CD4-positive, alpha-beta T cell treated with Interleukin-4 for 1 hour (primary cell): Measurements from ENCODE around the gene DDX20.
"Not testable (repeated sequence)": the region's sequence is repeated elsewhere in the genome, so short reads cannot be mapped to it uniquely, and the experiment has no call there.

ENCODE experiments used
- DNase-seq, 2 donors: peaks; one replicate each; pipeline ENCODE4 v3.0.0-alpha.2; 2020 to 2022

DDX20 gene

DNA sequence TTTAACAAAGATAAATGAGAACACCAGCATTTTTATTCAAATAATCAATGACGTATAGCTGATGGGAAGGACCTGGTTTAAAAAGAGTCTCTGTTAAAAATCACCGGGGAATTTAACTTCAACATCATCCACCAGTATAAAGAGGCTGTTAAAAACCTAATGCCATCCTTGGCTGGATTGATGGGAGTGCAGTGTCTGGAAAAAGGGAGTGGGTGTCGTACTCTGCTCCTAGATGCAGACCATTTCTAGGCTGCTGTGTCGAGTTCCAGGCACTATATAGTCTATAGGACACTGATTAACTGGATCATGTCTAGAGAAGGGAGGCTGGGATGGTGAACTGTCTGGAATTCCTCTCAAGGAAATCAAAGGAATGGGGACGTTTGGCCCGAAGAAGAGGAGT, 36.1 kb downstream of the DDX20 start:
- DNase-seq: no peak

DNA sequence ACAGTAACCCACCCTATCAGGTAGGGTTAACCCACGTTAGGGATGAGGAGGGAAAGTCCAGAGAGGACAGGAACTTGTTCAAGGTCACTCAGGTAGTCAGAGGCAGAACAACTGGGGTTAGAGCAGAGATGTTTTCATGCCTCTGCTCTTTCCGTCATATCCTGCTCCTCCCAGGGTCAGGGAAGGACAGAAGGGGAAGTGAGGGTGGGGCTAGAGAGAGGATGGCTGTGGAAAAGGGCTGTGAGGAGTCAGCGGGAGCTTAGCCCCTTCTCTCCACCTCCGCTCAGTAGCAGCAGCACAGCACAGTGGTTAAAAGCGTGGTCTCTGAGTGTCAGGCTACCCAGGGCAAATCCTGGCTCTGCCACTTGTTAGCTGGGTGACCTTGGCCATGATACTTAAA, 36.5 kb downstream of the DDX20 start:
- DNase-seq: no peak

DNA sequence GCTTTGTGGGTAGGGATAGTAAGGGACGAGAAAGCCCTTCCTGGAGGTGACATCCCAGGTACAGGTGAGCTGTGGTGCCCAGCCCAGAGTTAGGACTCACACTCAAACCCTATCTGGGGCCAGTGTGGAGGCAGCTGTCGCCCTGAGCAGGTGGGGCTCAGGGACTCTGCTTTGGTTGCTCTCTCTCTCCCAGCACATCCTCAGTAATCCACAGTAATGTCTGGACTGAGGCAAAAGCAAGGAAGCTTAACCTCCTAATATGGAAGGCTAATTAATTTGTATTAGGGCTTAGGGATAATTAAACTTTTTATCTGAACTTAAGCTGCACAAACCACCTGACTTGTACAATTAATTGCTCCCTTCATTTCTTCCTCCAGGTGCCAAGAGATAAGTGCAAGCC, 38.2 kb downstream of the DDX20 start:
- DNase-seq: no peak

DNA sequence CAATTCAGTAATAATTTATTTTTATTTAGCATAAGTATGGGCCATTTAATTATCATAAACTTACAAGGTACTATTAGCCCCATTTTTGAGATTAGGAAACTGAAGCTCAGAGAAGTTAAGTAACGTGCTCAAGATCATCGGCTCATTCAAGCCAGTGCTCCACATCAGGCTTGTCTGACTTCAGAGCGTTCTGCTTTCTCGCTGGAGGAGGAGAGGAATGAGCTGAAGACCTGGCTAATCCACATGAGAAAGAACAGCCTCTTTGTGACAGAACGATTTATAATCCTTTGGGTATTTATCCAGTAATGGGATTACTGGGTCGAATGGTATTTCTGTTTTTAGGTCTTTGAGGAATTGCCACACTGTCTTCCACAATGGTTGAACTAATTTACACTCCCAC, 39.7 kb downstream of the DDX20 start:
- no peak for DNase-seq

DNA sequence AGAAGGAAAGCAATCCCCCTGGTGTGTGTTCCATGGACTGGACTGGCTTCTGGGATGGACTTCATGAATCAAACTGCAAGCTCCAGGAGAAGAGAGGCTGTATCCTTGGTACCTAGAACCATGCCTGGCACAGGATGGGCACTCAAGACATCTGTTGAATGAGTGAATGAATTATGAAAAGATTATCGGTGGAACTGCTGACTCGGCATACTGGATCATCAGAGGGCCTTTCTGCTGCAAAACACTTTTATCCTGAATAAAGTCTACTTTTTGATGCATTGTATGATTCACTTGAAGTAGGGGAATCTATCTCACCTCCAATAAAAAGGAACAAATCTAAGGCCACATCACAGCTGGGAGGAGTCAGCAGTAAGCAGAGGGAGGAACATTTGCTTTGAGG, 42.9 kb downstream of the DDX20 start:
- no peak for DNase-seq

DNA sequence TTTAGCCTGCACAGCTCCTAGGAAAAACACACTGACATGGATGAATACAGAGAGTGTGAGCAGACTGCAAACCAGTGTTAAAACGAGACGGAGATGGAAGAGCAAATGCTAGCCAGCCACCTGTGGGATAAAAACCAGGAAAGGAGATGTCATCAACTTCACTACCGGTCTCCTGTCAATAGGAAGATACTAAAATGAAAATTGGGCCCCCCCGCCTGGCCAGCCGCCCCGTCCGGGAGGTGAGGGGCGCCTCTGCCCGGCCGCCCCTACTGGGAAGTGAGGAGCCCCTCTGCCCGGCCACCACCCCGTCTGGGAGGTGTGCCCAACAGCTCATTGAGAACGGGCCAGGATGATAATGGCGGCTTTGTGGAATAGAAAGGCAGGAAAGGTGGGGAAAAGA, 44.0 kb downstream of the DDX20 start:
- not testable (repeated sequence) for DNase-seq

DNA sequence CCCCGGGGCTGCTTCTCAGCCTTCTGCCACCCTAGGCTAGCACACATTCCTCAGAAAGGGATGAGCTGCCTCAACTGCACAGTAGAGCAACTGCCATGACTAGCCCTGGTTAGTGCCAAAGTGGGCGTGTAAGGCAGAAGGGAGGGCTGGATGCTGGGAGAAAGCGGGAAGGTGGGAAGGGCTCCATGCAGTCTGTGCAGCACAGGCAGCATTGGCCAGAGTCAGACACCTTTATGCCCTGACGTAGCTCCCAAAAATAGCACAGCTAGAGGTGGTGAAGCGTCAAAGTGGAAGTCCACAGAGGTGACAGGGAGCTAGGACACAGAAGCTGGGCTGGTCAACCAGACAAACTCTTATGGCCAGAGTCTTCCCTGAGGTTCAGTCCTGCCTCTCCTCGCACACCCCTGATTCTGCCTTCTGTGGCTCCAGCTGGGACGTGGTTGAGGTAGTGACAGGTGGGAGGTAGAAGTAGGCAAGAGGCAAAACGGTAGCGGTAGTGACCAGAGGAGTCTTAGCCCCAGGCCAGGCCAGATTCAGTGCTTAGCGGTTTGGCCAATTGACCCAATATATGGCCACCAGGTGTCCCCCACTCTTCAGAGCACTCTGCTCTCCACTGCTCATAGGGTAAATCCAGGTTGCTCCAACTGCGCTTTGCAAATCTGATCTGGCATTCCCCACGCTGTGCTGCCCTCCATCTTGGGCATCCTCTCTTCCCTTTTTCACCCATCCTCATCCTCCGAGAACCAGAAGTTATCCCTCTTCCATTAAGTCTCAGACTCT, 45.6 kb downstream of the DDX20 start:
- no peak for DNase-seq

DNA sequence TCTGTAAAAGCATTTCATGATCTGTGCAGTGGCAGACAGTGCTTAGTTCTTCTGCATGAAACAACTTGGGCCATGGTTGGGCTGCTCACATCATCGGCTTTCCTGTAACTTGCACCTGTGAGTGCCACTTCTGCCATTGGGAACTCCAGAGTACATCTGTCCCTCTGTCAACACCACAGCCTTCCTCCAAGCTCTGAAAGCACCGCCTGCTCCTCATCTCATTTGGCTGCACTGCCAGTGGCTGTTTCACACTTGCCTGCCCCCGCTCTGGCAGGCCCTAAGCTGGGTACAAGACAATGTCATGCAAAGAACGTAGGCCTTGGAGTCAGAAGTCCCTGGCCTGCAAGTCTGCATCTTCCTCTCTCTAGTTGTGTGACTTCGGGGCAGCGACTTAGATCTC, 46.4 kb downstream of the DDX20 start:
- no peak for DNase-seq

DNA sequence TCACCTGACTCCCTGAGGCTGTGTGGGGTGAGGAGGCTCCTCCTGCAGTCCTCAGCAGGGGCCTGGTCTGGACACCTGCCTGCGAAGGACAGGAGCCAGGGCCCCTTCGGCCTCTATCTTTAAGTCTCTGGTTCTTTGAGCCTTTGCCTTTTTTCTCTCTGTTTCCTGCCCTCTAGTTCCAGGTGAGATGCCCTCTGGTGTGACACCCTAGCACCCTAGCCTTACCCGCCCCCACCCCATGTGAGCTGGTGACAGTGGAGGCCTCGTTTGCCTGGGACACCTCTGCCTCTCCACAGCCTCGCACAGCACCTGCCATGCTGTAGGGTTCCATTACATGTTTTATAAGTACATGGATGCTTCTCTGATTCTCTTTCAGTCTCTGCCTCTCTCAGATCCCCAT, 47.3 kb downstream of the DDX20 start:
- no peak for DNase-seq

DNA sequence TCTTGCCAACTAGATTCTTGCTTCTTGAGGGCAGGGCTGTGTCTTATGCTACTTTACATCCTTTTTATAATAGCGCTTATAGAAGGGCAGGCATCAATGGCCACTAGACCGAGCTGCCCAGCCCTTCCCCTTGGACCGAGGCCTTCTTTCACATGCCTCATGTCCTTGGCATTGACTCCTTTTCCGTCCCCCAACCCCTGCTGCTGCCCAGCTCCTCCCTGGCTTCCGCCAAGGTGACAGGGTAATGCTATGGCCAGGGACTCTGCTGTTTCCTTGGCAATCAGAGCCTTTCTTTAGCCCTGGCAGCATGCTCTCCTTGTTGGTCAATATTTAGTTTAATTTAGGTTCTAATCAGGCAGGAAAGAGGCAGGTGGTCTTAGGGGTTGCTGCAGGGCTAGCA, 48.2 kb downstream of the DDX20 start:
- DNase-seq: no peak

DNA sequence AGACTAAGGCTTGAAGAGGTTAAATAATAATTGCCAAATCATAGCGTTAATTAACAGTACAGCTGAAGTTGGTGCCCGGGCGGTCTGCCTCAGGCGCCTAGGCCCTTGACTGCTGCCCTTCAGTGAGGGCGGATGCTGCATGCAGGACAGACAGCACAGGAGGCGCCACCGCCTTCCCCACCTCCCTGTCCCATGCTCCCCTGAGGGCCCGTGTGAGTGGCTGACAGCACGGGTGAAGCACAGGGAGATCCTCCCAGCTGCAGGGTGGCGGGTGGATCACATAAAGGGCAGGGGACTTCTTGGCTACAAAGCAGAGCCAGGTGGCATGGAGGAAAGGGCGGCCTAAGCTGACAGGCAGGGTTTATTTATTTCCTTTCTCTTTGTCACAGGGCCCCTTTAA, 49.1 kb downstream of the DDX20 start:
- DNase-seq: no peak

DNA sequence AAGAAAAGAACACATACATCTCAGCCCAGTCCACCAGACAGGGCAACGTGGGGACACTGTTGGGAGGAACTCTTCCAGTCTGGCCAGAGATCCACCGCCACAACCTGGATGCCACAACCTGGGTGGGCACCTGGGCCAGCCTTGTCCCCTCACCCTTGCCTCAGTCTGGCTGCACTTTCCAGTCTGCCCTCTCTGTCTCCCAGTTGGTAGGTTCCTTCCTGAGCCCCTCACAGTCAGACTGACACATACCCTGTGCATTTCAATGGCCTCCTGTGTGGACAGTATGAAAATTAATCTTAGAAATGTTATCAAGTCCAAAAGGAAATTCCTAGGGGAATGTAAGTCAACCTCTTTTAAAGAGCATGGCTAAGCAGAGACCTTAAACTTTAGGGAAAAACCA, 49.5 kb downstream of the DDX20 start:
- no peak for DNase-seq

DNA sequence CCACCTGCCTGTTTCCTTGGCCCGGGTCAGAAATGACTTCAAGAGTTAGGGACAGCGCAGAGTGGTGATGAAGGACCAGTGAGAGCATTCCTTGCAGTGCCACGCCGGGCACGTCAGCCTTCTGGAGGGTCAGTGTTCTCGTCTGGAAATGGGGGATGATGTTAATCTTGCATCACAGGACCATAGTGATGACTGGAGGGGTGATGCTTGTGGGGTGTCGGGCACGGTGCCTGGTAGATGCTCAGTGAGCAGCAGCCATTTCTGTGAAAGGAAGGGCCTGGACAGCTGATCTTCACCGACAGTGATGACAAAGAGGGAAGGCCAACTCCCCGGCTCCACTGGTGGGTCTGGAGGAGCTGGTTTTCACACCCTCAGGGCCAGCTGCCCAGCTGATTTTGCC, 56.2 kb downstream of the DDX20 start:
- DNase-seq: no peak

DNA sequence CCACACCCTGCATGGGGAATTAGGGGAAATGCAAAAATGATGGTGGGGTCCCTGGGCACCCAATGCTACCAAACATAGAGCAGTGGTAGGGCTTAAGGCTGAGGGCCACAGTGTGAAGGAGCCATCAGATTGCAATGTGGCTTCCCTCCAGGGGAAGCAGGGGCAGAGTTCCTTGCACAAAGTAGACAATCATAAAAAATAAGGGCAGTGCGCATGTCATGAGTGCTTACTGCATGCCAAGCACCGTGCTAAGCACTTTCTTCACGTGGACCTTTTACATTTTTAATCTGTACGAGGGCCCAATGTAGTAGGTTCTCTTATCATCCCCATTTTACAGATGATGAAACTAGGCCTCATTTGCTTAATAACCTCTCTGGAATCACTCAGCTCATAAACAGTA, 56.6 kb downstream of the DDX20 start:
- DNase-seq: no peak

DNA sequence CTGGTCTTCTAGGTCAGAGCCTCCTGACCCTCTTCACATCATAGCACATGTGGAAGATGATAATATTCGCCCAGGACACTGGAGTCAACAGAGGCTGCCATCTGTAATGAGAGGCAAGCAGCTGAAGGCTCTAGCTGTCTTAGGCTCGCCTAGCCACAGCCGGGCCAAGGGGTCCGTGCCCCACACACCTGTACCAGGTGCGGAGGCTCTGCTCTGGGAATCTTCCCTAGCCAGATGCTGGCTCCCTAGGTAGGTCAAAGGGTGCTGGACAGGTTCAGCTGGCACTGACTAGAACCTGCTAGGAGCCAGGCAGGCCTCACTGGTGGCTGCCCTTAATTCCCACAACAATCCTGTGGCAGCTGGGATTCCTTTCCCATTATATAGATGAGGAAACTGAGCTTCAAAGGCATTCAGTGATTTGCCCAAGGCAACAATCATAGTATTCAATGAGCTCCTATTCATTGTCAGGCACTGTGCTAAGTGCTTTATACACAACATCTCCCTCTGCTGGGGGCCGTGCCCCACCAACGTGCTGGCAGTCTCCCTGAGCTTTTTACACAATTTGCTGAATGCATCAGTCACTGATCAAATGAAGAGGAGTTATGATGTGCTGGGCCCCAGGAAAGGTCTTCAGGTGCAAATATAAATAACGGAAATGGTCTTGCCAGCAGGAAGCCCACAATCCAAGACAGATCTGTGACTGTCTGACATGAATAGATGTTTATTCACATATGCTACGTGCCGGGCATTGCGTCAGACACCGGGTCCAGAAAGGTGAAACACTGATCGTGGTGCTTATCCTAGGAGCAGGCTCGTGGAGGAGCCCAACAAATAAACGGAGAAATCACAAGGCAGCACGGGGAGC, 58.0 kb downstream of the DDX20 start:
- no peak for DNase-seq

DNA sequence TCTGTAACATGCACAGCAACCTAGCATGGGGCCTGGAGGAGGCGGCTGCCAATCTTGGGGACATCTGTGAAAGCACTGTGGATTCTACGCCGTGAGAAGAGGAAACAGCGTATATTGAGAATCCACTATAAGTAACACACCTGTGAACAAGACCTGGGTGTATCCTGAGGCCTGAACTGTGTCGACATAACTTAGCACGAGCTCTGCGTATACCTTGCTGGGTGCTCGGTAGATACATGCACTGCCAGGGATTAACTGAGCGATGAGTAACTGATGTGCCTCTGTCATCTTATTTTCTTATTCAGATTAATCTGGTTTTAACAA, 58.6 kb downstream of the DDX20 start:
- no peak for DNase-seq

DNA sequence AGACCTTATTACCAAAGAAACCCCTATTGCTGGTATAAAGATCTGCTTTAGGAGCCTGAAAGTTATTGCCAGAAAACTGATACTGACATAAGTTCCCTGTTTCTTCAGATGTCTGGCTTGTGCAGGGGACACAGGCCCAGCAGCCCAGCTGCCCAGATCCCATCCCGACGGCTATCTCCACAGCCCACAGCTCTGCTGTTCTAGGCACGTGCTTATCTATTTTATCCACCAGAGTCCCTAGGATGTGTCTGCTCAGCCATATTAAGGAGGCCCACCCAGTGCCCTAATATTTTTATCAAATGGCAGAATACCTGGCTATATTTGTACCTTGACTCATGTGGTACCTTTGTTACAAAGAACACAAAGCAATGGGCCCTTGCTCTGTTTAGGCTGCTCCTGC, 58.9 kb downstream of the DDX20 start:
- DNase-seq: no peak
